Measurements from ENCODE around the gene TUFM. TPM values are rescaled to one million over a fixed set of nuclear protein-coding genes. Genes with fewer than 3 reads are reported as not detected.
"Not testable (repeated sequence)": the region's sequence is repeated elsewhere in the genome, so short reads cannot be mapped to it uniquely, and the experiment has no call there.

Gene TUFM
- total RNA-seq, 1 experiment from 2014 or later, result 361 TPM

DNA sequence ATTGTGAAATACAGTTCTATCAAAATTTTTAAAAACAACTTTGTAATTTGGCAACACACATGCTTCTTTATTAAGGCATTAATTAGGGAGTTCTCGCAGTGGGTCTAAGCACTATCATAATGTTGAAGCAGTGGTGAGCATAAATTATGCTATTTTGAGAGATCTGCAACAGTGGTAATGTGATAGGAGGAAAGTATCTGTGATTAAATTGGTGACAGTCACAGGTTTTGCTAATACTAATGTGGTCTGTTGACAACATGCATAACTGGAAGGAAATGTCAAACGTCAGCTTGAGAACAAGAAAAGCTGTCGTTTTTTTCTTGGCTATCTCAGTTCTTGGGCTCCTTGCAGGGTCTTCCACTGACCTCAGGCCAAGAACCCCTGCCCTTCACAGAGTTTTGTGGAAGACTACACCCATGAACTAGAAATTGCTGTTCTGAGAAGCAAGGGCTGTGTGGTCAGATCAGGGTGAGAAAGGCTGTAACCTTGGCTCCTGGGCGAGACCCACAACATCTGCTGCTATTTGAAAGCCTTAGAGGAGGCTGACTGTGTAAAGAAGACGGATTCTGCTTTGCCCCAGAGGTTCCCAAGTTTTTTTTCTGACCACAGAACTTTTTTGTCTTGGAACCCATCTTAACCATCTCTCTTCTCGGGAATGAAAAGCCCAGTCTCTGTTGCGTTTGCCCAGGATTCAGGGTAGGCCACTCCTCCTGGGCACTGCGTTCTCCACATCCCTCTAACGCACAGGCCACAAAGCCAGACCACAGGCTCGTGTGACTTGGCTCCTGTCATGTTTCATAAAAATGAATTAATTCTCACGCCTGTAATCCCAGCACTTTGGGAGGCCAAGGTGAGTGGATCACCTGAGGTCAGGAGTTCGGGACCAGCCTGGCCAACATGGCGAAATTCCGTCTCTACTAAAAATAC, 46.1 kb upstream of the TUFM start:
- RAD21 ChIA-PET (ENCODE audit: low non-redundant PET in 1 of 2, low total read pairs in 2 of 2, uncharacterized antibody in 2 of 2, unreplicated experiment in 2 of 2), result no interaction called here
- ATAC-seq (no peak), DNase-seq (ENCODE audit: low read depth, low spot score) (no peak)
- CTCF ChIA-PET, result no interaction called here
- TF ChIP-seq ELF1 (IDR thresholded peaks at IDR 0.05; ENCODE audit: borderline replicate concordance, low read depth), result no peak
- no peak for TF ChIP-seq RAD21 (IDR thresholded peaks at IDR 0.05; ENCODE audit: low read depth)
- Histone ChIP-seq H3K4me3 (replicated peaks in 1 of 2; ENCODE audit: low read depth in 1 of 2, low read length in 2 of 2) (no peak overlapping the region), H2AFZ (ENCODE audit: low read depth, low read length, poor library complexity, severe bottlenecking) (no peak overlapping the region), H3K9me3 (ENCODE audit: control insufficient read depth in 1 of 2, insufficient read depth in 1 of 2, low read depth in 1 of 2, low read length in 2 of 2) (no peaks in the 10 kb centered on the region), H3K4me2 (ENCODE audit: low read length) (no peak overlapping the region), H3K27ac (ENCODE audit: low read depth, low read length) (no peak overlapping the region), H3K36me3 (ENCODE audit: control insufficient read depth in 1 of 2, insufficient read depth in 2 of 2, low read length in 2 of 2) (no peaks in the 10 kb centered on the region; a peak in 1 of 4 replicates), H3K4me1 (ENCODE audit: control insufficient read depth in 1 of 2, insufficient read depth in 2 of 2, low read length in 2 of 2) (peaks cover 0 to 3% of the 10 kb centered on the region in 2 experiments; a peak in 2 of 4 replicates), H3K9me2 (ENCODE audit: insufficient read depth) (no peaks in the 10 kb centered on the region), H4K20me1 (ENCODE audit: insufficient read depth) (no peaks in the 10 kb centered on the region), H3K79me2 (ENCODE audit: insufficient read depth, low read length) (no peaks in the 10 kb centered on the region), H3K27me3 (ENCODE audit: insufficient read depth, low read length) (no peaks in the 10 kb centered on the region), H3K9ac (ENCODE audit: low read length) (no peak overlapping the region)
- POLR2A ChIA-PET, result no interaction called here
- BruUV-seq (replicated peaks), result no TSS peak
- intact Hi-C loops (cut with micrococcal nuclease), result no loop called here

DNA sequence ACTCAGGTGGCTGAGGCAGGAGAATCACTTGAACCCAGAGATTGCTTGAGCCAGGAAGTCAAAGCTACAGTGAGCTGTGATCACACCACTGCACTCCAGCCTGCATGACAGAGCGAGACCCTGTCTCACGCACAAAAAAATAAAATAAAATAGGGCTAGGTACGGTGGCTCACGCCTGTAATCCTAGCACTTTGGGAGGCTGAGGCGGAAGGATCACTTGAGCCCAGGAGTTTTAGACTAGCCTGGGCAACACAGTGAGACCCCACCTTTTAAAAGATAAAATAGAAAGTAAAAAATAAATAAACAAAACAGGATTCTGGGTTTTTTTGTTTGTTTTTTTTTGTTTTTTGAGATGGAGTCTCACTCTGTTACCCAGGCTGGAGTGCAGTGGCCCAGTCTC, 44.2 kb upstream of the TUFM start:
- H3K4me3 ChIP-seq (replicated peaks in 1 of 2; ENCODE audit: low read depth in 1 of 2, low read length in 2 of 2); CTCF ChIA-PET; H4K20me1 ChIP-seq (ENCODE audit: insufficient read depth); POLR2A ChIA-PET; H3K9me3 ChIP-seq (ENCODE audit: control insufficient read depth in 1 of 2, insufficient read depth in 1 of 2, low read depth in 1 of 2, low read length in 2 of 2); H3K9ac ChIP-seq (ENCODE audit: low read length); H3K27ac ChIP-seq (ENCODE audit: low read depth, low read length); H3K79me2 ChIP-seq (ENCODE audit: insufficient read depth, low read length); H3K4me2 ChIP-seq (ENCODE audit: low read length); ATAC-seq; H2AFZ ChIP-seq (ENCODE audit: low read depth, low read length, poor library complexity, severe bottlenecking); BruUV-seq (replicated peaks); H3K4me1 ChIP-seq (ENCODE audit: control insufficient read depth in 1 of 2, insufficient read depth in 2 of 2, low read length in 2 of 2); intact Hi-C loops (cut with micrococcal nuclease); H3K9me2 ChIP-seq (ENCODE audit: insufficient read depth); H3K27me3 ChIP-seq (ENCODE audit: insufficient read depth, low read length); H3K36me3 ChIP-seq (ENCODE audit: control insufficient read depth in 1 of 2, insufficient read depth in 2 of 2, low read length in 2 of 2); RAD21 ChIA-PET (ENCODE audit: low non-redundant PET in 1 of 2, low total read pairs in 2 of 2, uncharacterized antibody in 2 of 2, unreplicated experiment in 2 of 2); DNase-seq (ENCODE audit: low read depth, low spot score): not testable (repeated sequence)

All from HCT116 (cell line).